Parathyroid adenoma (tissue), 2 donors: Measurements from ENCODE around the gene MUC5AC.
A peak's percentile ranks its signal among the peaks of the same experiment; 100 is the strongest.

Experiments
- H2AFZ ChIP-seq: fragments of 300-600 bp; sonication (generic); one replicate; pipeline ENCODE4 v1.7.0; 2017; ENCODE audit warnings: antibody characterized with exemption, mild to moderate bottlenecking
- H3K27ac ChIP-seq: fragments of 300-600 bp; sonication (generic); one replicate; pipeline ENCODE4 v1.7.0; 2017
- H3K27me3 ChIP-seq: fragments of 300-600 bp; sonication (generic); one replicate; pipeline ENCODE4 v1.7.0; 2017; ENCODE audit warnings: low read length; ENCODE audit not compliant: control insufficient read depth, insufficient read depth
- H3K36me3 ChIP-seq: fragments of 300-600 bp; sonication (generic); one replicate; pipeline ENCODE4 v1.7.0; 2017; ENCODE audit warnings: low read length; ENCODE audit not compliant: control insufficient read depth, insufficient read depth
- H3K4me1 ChIP-seq: fragments of 300-600 bp; sonication (generic); one replicate; pipeline ENCODE4 v1.7.0; 2017; ENCODE audit warnings: control low read depth
- H3K4me2 ChIP-seq: fragments of 300-600 bp; sonication (generic); one replicate; pipeline ENCODE4 v1.7.0; 2017; ENCODE audit warnings: low read length
- H3K4me3 ChIP-seq: fragments of 300-600 bp; sonication (generic); one replicate; pipeline ENCODE4 v1.7.0; 2017; ENCODE audit warnings: low read depth, low read length
- H3K79me2 ChIP-seq: fragments of 300-600 bp; sonication (generic); one replicate; pipeline ENCODE4 v1.7.0; 2017; ENCODE audit warnings: control low read depth
- H3K9ac ChIP-seq: fragments of 300-600 bp; sonication (generic); one replicate; pipeline ENCODE4 v1.7.0; 2017; ENCODE audit warnings: mild to moderate bottlenecking
- H3K9me3 ChIP-seq: fragments of 300-600 bp; sonication (generic); one replicate; pipeline ENCODE4 v1.7.0; 2017; ENCODE audit warnings: low read length; ENCODE audit not compliant: control insufficient read depth
- CTCF ChIP-seq: fragments of 300-600 bp; sonication (generic); IDR thresholded peaks from one replicate; pipeline ENCODE4 v1.7.0; 2017; ENCODE audit warnings: antibody characterized with exemption, mild to moderate bottlenecking
- donor health status: primary hyperparathyroidism.

The MUC5AC gene

GRCh38 chr11:1131033-1131911 is 26.5 kb upstream of the MUC5AC start:
- no peak overlapping the region for H3K9ac ChIP-seq
- no peak overlapping the region for H3K4me2 ChIP-seq
- no peaks in the 10 kb centered on the region for H3K36me3 ChIP-seq
- H2AFZ ChIP-seq: no peak overlapping the region
- no peaks in the 10 kb centered on the region for H3K4me1 ChIP-seq
- no peak for TF ChIP-seq CTCF
- H3K27me3 ChIP-seq: no peaks in the 10 kb centered on the region
- no peak overlapping the region for H3K27ac ChIP-seq
- no peaks in the 10 kb centered on the region for H3K9me3 ChIP-seq
- no peaks in the 10 kb centered on the region for H3K79me2 ChIP-seq
- no peak overlapping the region for H3K4me3 ChIP-seq

- no peaks in the 10 kb centered on the region for H3K36me3 ChIP-seq
- no peak for TF ChIP-seq CTCF
- no peak overlapping the region for H3K9ac ChIP-seq
- H3K9me3 ChIP-seq: no peaks in the 10 kb centered on the region
- no peaks in the 10 kb centered on the region for H3K79me2 ChIP-seq
- H3K27ac ChIP-seq: no peak overlapping the region
- H3K27me3 ChIP-seq: no peaks in the 10 kb centered on the region
- no peaks in the 10 kb centered on the region for H3K4me1 ChIP-seq
- H3K4me2 ChIP-seq: no peak overlapping the region
- no peak overlapping the region for H2AFZ ChIP-seq
- no peak overlapping the region for H3K4me3 ChIP-seq
Measured at GRCh38 chr11:1134848-1135445, 22.8 kb upstream of the MUC5AC start.

- Histone ChIP-seq H3K27me3 (no peaks in the 10 kb centered on the region), H2AFZ (no peak overlapping the region), H3K36me3 (no peaks in the 10 kb centered on the region), H3K4me2 (no peak overlapping the region), H3K27ac (no peak overlapping the region), H3K79me2 (no peaks in the 10 kb centered on the region), H3K9ac (no peak overlapping the region), H3K9me3 (no peaks in the 10 kb centered on the region), H3K4me3 (no peak overlapping the region), H3K4me1 (no peaks in the 10 kb centered on the region)
- TF ChIP-seq CTCF: no peak
Measured at GRCh38 chr11:1138097-1138496, 19.7 kb upstream of the MUC5AC start.

- Histone ChIP-seq H3K27ac (no peak overlapping the region), H3K79me2 (no peaks in the 10 kb centered on the region), H3K4me3 (no peak overlapping the region), H3K36me3 (no peaks in the 10 kb centered on the region), H3K4me1 (no peaks in the 10 kb centered on the region), H3K27me3 (no peaks in the 10 kb centered on the region), H2AFZ (peak overlapping the region; percentile 11), H3K9me3 (no peaks in the 10 kb centered on the region), H3K4me2 (no peak overlapping the region), H3K9ac (no peak overlapping the region)
- no peak for TF ChIP-seq CTCF
Measured at GRCh38 chr11:1139441-1140083, 18.2 kb upstream of the MUC5AC start.
